HepG2 (cell line): ENCODE results near the gene CHRNB2. TPM values are rescaled to one million over a fixed set of nuclear protein-coding genes. Genes with fewer than 3 reads are reported as not detected.

Experiments
- ATAC-seq: fragments of 200-7000 bp; cut with Tn5 transposase; 3 replicates; pipeline ENCODE4 v1.9.1; 2020; ENCODE audit warnings: mild to moderate bottlenecking, moderate library complexity
- BruUV-seq: library from RNA; stranded (reverse); fragments of 400-500 nt; replicated peaks from 2 replicates; lab custom pipeline; 2021; lab: Mats Ljungman, UMichigan
- CTCF ChIA-PET: fragments of 300-600 bp; formaldehyde crosslinking; extraction: SDS; loops from one replicate; lab custom pipeline; 2021; ENCODE audit warnings: low total read pairs, inconsistent platforms, low intra/inter-chr PET ratio; lab: Yijun Ruan, JAX
- POLR2A ChIA-PET: fragments of 350-600 bp; sonication (Branson Sonifier 250); formaldehyde crosslinking; loops from one replicate; lab custom pipeline; 2020; ENCODE audit warnings: antibody characterized with exemption, inconsistent platforms; lab: Yijun Ruan, JAX
- DNase-seq: peaks from one replicate; pipeline ENCODE4 v3.0.0-alpha.2; 2015; ENCODE audit warnings: low spot score
- FAIRE-seq: peaks from 3 replicates; lab custom pipeline; 2011; peaks lifted over from hg19 to GRCh38; lab: Jason Lieb, UNC
- H2AFZ ChIP-seq: one replicate; pipeline ENCODE4 v1.6.1; 2011; ENCODE audit warnings: low read length, inconsistent platforms
- H3K27ac ChIP-seq: fragments of 300-600 bp; 3 replicates; pipeline ENCODE4 v1.8.0; 2011; ENCODE audit warnings: mixed run types, mild to moderate bottlenecking, mixed read lengths, low read length, inconsistent platforms; ENCODE audit not compliant: insufficient read depth; ENCODE audit errors: extremely low read length
- H3K27me3 ChIP-seq, 2 experiments: fragments of 200-600 bp in 1 of 2; 2 replicates in 1 of 2; 3 replicates in 1 of 2; pipeline versions ENCODE4 v1.6.0 to v1.8.0; 2011; ENCODE audit warnings: low read length in 2 of 2, mild to moderate bottlenecking in 2 of 2, moderate library complexity in 2 of 2, inconsistent platforms in 1 of 2; ENCODE audit not compliant: insufficient read depth in 2 of 2, control insufficient read depth in 1 of 2
- H3K36me3 ChIP-seq, 2 experiments: fragments of 200-600 bp in 1 of 2; replicated peaks in 1 of 2; 2 replicates in 1 of 2; 3 replicates in 1 of 2; pipeline versions ENCODE4 v1.5.1 to v1.8.0; 2011; ENCODE audit warnings: low read length in 2 of 2, inconsistent platforms in 1 of 2; ENCODE audit not compliant: insufficient read depth in 2 of 2, control insufficient read depth in 1 of 2
- H3K4me1 ChIP-seq: 2 replicates; pipeline ENCODE4 v1.5.1; 2012; ENCODE audit warnings: low read length, inconsistent platforms; ENCODE audit not compliant: insufficient read depth
- H3K4me2 ChIP-seq: 2 replicates; pipeline ENCODE4 v1.6.0; 2011; ENCODE audit warnings: low read depth, low read length, inconsistent platforms
- H3K4me3 ChIP-seq, 3 experiments: fragments of 200-600 bp in 1 of 3; sonication (generic), shearing (Covaris generic) in 1 of 3; replicated peaks in 1 of 3; 2 replicates each; pipeline ENCODE4 v1.5.1; 2011 to 2016; ENCODE audit warnings: low read length in 3 of 3, inconsistent platforms in 2 of 3, low read depth in 2 of 3, mild to moderate bottlenecking in 2 of 3, control low read depth in 1 of 3, mixed read lengths in 1 of 3; ENCODE audit not compliant: insufficient read depth in 1 of 3
- H3K79me2 ChIP-seq: one replicate; pipeline ENCODE4 v1.6.1; 2011; ENCODE audit warnings: low read length, inconsistent platforms; ENCODE audit not compliant: insufficient read depth
- H3K9ac ChIP-seq: 2 replicates; pipeline ENCODE4 v1.6.0; 2011; ENCODE audit warnings: mild to moderate bottlenecking, low read depth, low read length, inconsistent platforms; ENCODE audit not compliant: insufficient read depth
- H3K9me3 ChIP-seq: 2 replicates; pipeline ENCODE4 v1.5.1; 2012; ENCODE audit warnings: mild to moderate bottlenecking, low read length
- H4K20me1 ChIP-seq: 2 replicates; pipeline ENCODE4 v1.6.0; 2011; ENCODE audit warnings: inconsistent platforms, mild to moderate bottlenecking, low read length, moderate library complexity; ENCODE audit not compliant: insufficient read depth
- EP300 ChIP-seq, 3 experiments: sonication (generic) in 1 of 3; formaldehyde crosslinking in 1 of 3; IDR thresholded peaks; 2 replicates each; pipeline versions ENCODE4 v1.5.1 to v1.6.1; 2011 to 2020; ENCODE audit warnings: low read depth in 2 of 3, low read length in 2 of 3, borderline replicate concordance in 1 of 3, improper control_type of control experiment in 1 of 3, mild to moderate bottlenecking in 1 of 3, missing genetic modification reagents in 1 of 3, moderate library complexity in 1 of 3
- HIVEP1 ChIP-seq: sonication (generic); formaldehyde crosslinking; IDR thresholded peaks from 2 replicates; pipeline ENCODE4 v1.4.0; 2020; ENCODE audit warnings: mild to moderate bottlenecking, missing genetic modification reagents
- SNAPC5 ChIP-seq: sonication (generic); formaldehyde crosslinking; IDR thresholded peaks from 2 replicates; pipeline ENCODE4 v1.8.1; 2023; ENCODE audit warnings: mild to moderate bottlenecking, missing genetic modification reagents, borderline replicate concordance
- TFDP1 ChIP-seq: IDR thresholded peaks from 2 replicates; pipeline ENCODE4 v1.6.1; 2016; ENCODE audit warnings: missing compliant biosample characterization, missing genetic modification reagents, borderline replicate concordance
- ZNF124 ChIP-seq: sonication (generic); formaldehyde crosslinking; IDR thresholded peaks from 2 replicates; pipeline ENCODE4 v1.4.0; 2020; ENCODE audit warnings: missing genetic modification reagents
- ZSCAN29 ChIP-seq: sonication (generic); formaldehyde crosslinking; conservative IDR thresholded peaks from 2 replicates; pipeline ENCODE4 v1.4.0; 2020; ENCODE audit warnings: mild to moderate bottlenecking, missing genetic modification reagents
- WGBS: methylation state at CpG from one replicate; pipeline ENCODE4 v1.1.6; 2017; ENCODE audit warnings: low lambda C conversion rate; 5-methylcytosine and 5-hydroxymethylcytosine counted together
- in situ Hi-C: cut with HindIII; loops from 2 replicates; pipeline ENCODE4 v1.10.0; 2017; ENCODE audit warnings: low pct_unique_long_range_greater_than_20kb; ENCODE audit not compliant: extremely low pct_ligation_motif_present
- intact Hi-C: fragments of 100-400 bp; cut with micrococcal nuclease; formaldehyde crosslinking; loops from one replicate; pipeline ENCODE4 v1.10.0; 2022; ENCODE audit not compliant: unreplicated experiment
- polyA plus RNA-seq, 8 experiments: library from polyadenylated mRNA; depleted of rRNA in 3 of 8; stranded (reverse) in 7 of 8; unstranded in 1 of 8; fragments of >200 nt; fragmentation: Illumina TruSeq in 4 of 8; extraction: Trizol in 4 of 8; gene quantifications; 2 replicates each; pipeline versions ENCODE4 v1.2.1 to v1.2.3, GENCODE V29; 2011 to 2016; ENCODE audit warnings: low read depth in 4 of 8, missing spikeins in 1 of 8, mixed read lengths in 1 of 8; ENCODE audit not compliant: insufficient read depth in 1 of 8
- total RNA-seq, 5 experiments: library from RNA; depleted of rRNA; stranded (reverse); fragments of >200 nt; fragmentation: Illumina TruSeq; extraction: Trizol; gene quantifications; 2 replicates each; pipeline ENCODE4 v1.2.3, GENCODE V29; 2016; ENCODE audit warnings: low read depth in 1 of 5
- TF ChIP-seq, protein P1 (sequence below): sonication (generic); formaldehyde crosslinking; IDR thresholded peaks from 2 replicates; pipeline ENCODE4 v1.5.1; 2020; ENCODE audit warnings: mild to moderate bottlenecking, missing genetic modification reagents
- TF ChIP-seq, protein P2 (sequence below): sonication (generic); formaldehyde crosslinking; IDR thresholded peaks from 2 replicates; pipeline ENCODE4 v1.4.0; 2020; ENCODE audit warnings: mild to moderate bottlenecking, missing genetic modification reagents

Gene CHRNB2
- total and polyA plus RNA-seq, 2 of the 13 experiments (the other 11 are each of a cell fraction or from before 2014, with no cell fraction given): 0.03 to 0.07 TPM

- ATAC-seq: no peak
- DNase-seq: no peak
- Histone ChIP-seq H3K9me3 (no peaks in the 10 kb centered on the region), H3K27me3 (no peaks in the 10 kb centered on the region), H3K9ac (no peak overlapping the region), H4K20me1 (peaks cover 3% of the 10 kb centered on the region; the same call in 1 of the 2 replicates), H3K4me2 (no peak overlapping the region), H2AFZ (no peak overlapping the region), H3K27ac (no peak overlapping the region), H3K4me3 (no peak overlapping the region), H3K4me1 (0 out of 2 replicates have a peak, but pooled peaks cover 7% of the 10 kb centered on the region), H3K79me2 (no peaks in the 10 kb centered on the region), H3K36me3 (peaks cover 44 to 99% of the 10 kb centered on the region in 2 experiments)
- WGBS: 91% methylated on average over 6 of the region's 6 CpGs
- in situ Hi-C loops: no loop called here
- intact Hi-C loops: no loop called here
- ChIA-PET CTCF (no interaction called here), POLR2A (no interaction called here)
- TF ChIP-seq ZNF124 (CRISPR knock-in tag) (no peak), TFDP1 (no peak), ZSCAN29 (CRISPR knock-in tag) (no peak), SNAPC5 (CRISPR knock-in tag) (no peak), EP300 (IDR thresholded peaks at IDR 0.05; ENCODE audit: low read depth in 2 of 2, low read length in 2 of 2) (no peak), EP300 (CRISPR knock-in tag; IDR thresholded peaks at IDR 0.05; ENCODE audit: borderline replicate concordance) (no peak), HIVEP1 (no peak)
- TF ChIP-seq, protein P1, sequence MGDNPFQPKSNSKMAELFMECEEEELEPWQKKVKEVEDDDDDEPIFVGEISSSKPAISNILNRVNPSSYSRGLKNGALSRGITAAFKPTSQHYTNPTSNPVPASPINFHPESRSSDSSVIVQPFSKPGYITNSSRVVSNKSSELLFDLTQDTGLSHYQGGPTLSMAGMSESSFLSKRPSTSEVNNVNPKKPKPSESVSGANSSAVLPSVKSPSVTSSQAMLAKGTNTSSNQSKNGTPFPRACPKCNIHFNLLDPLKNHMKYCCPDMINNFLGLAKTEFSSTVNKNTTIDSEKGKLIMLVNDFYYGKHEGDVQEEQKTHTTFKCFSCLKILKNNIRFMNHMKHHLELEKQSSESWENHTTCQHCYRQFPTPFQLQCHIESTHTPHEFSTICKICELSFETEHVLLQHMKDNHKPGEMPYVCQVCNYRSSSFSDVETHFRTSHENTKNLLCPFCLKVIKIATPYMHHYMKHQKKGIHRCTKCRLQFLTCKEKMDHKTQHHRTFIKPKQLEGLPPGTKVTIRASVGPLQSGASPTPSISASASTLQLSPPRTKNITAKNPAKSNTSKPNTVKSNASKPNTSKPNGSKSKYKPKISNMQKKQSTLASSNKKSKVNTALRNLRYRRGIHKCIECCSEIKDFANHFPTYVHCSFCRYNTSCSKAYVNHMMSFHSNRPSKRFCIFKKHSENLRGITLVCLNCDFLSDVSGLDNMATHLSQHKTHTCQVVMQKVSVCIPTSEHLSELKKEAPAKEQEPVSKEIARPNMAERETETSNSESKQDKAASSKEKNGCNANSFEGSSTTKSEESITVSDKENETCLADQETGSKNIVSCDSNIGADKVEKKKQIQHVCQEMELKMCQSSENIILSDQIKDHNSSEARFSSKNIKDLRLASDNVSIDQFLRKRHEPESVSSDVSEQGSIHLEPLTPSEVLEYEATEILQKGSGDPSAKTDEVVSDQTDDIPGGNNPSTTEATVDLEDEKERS (CRISPR knock-in tag): no peak
- TF ChIP-seq, protein P2, sequence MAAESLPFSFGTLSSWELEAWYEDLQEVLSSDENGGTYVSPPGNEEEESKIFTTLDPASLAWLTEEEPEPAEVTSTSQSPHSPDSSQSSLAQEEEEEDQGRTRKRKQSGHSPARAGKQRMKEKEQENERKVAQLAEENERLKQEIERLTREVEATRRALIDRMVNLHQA (CRISPR knock-in tag): no peak
- BruUV-seq: no TSS peak
- FAIRE-seq: no peak
These were observed 19.1 kb downstream of the CHRNB2 start for GRCh38 chr1:154586641-154587040.
